Activated CD4-positive, alpha-beta memory T cell treated with anti-CD3 and anti-CD28 coated beads for 36 hours (primary cell): ENCODE measurements around the gene FBXL13. TPM values are rescaled to one million over a fixed set of nuclear protein-coding genes. Genes with fewer than 3 reads are reported as not detected.

Source experiments
- CTCF ChIA-PET: fragments of 350-600 bp; sonication (Branson Sonifier 250); formaldehyde crosslinking; loops from one replicate; lab custom pipeline; 2021; ENCODE audit warnings: antibody characterized with exemption, inconsistent platforms; lab: Charles Lee
- POLR2A ChIA-PET: fragments of 350-600 bp; sonication (Branson Sonifier 250); formaldehyde crosslinking; loops from one replicate; lab custom pipeline; 2021; ENCODE audit warnings: antibody characterized with exemption; lab: Charles Lee
- DNase-seq: peaks from one replicate; pipeline ENCODE4 v3.0.0-alpha.2; 2020
- H3K27ac Mint-ChIP-seq: one replicate; pipeline ENCODE4 v1.8.0; 2021; ENCODE audit warnings: mixed read lengths
- H3K27me3 Mint-ChIP-seq: one replicate; pipeline ENCODE4 v1.8.0; 2021; ENCODE audit warnings: mixed read lengths
- H3K36me3 Mint-ChIP-seq: one replicate; pipeline ENCODE4 v1.8.0; 2021; ENCODE audit warnings: mixed read lengths
- H3K4me1 Mint-ChIP-seq: one replicate; pipeline ENCODE4 v1.8.0; 2021; ENCODE audit warnings: low read depth, mixed read lengths
- H3K4me3 Mint-ChIP-seq: one replicate; pipeline ENCODE4 v1.8.0; 2021; ENCODE audit warnings: mild to moderate bottlenecking, mixed read lengths
- H3K9me3 Mint-ChIP-seq: one replicate; pipeline ENCODE4 v1.8.0; 2021; ENCODE audit warnings: mixed read lengths
- intact Hi-C: fragments of 100-400 bp; cut with micrococcal nuclease; formaldehyde crosslinking; loops from one replicate; pipeline ENCODE4 v1.15.1; 2023
- total RNA-seq, 2 experiments: library from RNA; stranded (reverse); gene quantifications; one replicate each; pipeline ENCODE4 v1.2.3, GENCODE V29; 2021

Gene FBXL13
- total RNA-seq, 2 experiments from 2014 or later: 0.45 to 0.63 TPM

DNA sequence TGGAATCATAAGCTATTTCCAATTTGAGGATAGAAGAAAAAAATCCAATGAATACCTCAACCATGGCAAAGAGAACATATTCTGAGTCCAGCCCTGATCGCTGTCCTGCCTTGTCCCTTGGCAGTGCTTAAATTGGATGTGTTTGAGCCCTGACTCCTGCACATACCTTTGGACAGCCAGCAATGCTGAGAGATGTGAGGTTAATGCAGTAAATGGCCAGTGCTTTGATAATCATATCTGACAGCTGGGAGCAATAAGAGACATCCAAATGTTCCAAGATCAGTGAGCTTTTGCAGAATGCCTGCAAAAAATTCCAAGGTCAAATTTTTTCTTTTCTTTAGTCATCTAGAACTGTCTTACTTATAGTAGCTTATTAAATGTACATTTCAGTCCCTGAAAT lies 241.9 kb downstream of the FBXL13 start:
- peaks cover 18% of the 10 kb centered on the region for H3K36me3 Mint-ChIP-seq
- ChIA-PET POLR2A (interaction anchor here (0.6 to 1.8 kb wide), 2 partner anchors 9 to 13 kb away, joined by 3 to 5 read pairs; no protein-coding TSS in a partner anchor), CTCF (interaction anchor here (1.0 kb wide), 1 partner anchor 33 kb away, joined by 3 read pairs; no protein-coding TSS in a partner anchor)
- no peak overlapping the region for H3K4me3 Mint-ChIP-seq
- H3K4me1 Mint-ChIP-seq: peaks cover 7% of the 10 kb centered on the region
- H3K9me3 Mint-ChIP-seq: no peaks in the 10 kb centered on the region
- intact Hi-C loops: no loop called here
- DNase-seq: no peak
- no peaks in the 10 kb centered on the region for H3K27me3 Mint-ChIP-seq
- no peak overlapping the region for H3K27ac Mint-ChIP-seq

- peaks cover 5% of the 10 kb centered on the region for H3K4me1 Mint-ChIP-seq
- no peak overlapping the region for H3K27ac Mint-ChIP-seq
- ChIA-PET POLR2A (interaction anchor here (0.5 kb wide), 1 partner anchor 1584 kb away, joined by 3 read pairs; no protein-coding TSS in a partner anchor), CTCF (no interaction called here)
- no peaks in the 10 kb centered on the region for H3K27me3 Mint-ChIP-seq
- peaks cover 19% of the 10 kb centered on the region for H3K36me3 Mint-ChIP-seq
- H3K4me3 Mint-ChIP-seq: no peak overlapping the region
- no peak for DNase-seq
- intact Hi-C loops: no loop called here
- H3K9me3 Mint-ChIP-seq: no peaks in the 10 kb centered on the region
Measured at GRCh38 chr7:102830197-102830596, 244.4 kb downstream of the FBXL13 start.

- no peak overlapping the region for H3K4me3 Mint-ChIP-seq
- intact Hi-C loops: no loop called here
- H3K27me3 Mint-ChIP-seq: no peaks in the 10 kb centered on the region
- peaks cover 16% of the 10 kb centered on the region for H3K36me3 Mint-ChIP-seq
- H3K4me1 Mint-ChIP-seq: no peaks in the 10 kb centered on the region
- no peak overlapping the region for H3K27ac Mint-ChIP-seq
- ChIA-PET POLR2A (no interaction called here), CTCF (no interaction called here)
- no peaks in the 10 kb centered on the region for H3K9me3 Mint-ChIP-seq
- no peak for DNase-seq
Measured at GRCh38 chr7:102829075-102829474, 245.5 kb downstream of the FBXL13 start.

DNA sequence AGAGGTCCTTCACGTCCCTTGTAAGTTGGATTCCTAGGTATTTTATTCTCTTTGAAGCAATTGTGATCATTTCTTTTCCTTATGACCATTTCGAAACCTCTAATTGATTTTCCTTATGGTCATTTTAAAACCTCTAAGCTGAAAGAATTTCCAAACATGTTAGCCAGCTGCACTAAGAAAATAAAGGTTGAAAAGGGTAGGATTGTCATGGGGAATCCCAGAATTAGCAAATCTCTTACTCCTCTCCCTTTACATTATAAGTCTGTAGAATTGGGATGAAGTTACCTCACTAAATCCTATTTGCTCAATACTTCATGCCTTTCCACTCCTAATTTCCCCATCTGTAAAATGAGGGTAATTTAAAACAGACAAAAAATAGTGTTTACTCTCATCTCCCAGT lies 246.3 kb downstream of the FBXL13 start:
- no peak overlapping the region for H3K4me3 Mint-ChIP-seq
- H3K4me1 Mint-ChIP-seq: no peaks in the 10 kb centered on the region
- H3K36me3 Mint-ChIP-seq: peaks cover 16% of the 10 kb centered on the region
- DNase-seq: no peak
- no peak overlapping the region for H3K27ac Mint-ChIP-seq
- H3K27me3 Mint-ChIP-seq: no peaks in the 10 kb centered on the region
- no peaks in the 10 kb centered on the region for H3K9me3 Mint-ChIP-seq
- ChIA-PET CTCF (no interaction called here), POLR2A (no interaction called here)
- intact Hi-C loops: no loop called here

GRCh38 chr7:102823390-102824119 lies 251.0 kb downstream of the FBXL13 start:
- Mint-ChIP-seq H3K27me3 (no peaks in the 10 kb centered on the region), H3K4me3 (no peak overlapping the region), H3K9me3 (no peaks in the 10 kb centered on the region), H3K27ac (no peak overlapping the region), H3K36me3 (peaks cover 13% of the 10 kb centered on the region), H3K4me1 (no peaks in the 10 kb centered on the region)
- DNase-seq: no peak
- CTCF ChIA-PET: no interaction called here
- intact Hi-C loops: no loop called here
- POLR2A ChIA-PET: interaction anchor here (0.7 kb wide), 1 partner anchor 9 kb away, joined by 3 read pairs; no protein-coding TSS in a partner anchor

DNA sequence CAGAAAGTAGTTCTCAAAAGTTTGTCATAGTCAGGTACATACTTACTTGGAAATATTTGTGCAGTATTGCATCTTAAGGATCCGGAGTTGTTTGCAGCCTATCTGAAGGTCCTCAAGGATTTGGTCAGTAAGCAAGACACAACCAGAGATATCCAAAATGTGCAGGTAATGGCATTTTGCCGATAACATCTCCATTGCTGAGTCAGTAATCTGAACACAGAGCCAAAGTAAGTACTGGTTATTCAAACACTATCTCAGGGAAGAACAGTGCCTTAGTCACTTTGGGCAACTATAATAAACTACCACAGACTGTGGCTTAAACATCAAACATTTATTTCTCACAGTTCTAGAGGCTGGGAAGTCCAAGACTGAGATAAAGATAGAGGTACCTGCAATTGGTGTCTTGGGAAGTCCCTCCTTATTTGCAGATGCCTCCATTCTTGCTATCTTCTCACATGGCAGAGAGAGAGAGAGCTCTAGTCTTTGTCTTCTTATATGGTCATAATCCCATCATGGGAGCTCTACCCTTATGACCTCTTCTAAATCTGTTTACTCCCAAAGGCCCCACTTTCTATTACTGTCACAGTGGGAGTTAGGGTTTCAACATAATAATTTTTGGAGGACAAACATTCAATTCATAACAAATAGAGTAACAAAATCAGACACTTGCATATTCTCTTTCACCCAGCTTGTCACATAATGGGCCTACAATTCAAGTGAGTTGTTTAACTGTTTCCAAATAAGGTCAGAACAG lies 252.4 kb downstream of the FBXL13 start:
- no peak for DNase-seq
- H3K9me3 Mint-ChIP-seq: no peaks in the 10 kb centered on the region
- H3K4me1 Mint-ChIP-seq: no peaks in the 10 kb centered on the region
- POLR2A ChIA-PET: no interaction called here
- peaks cover 4% of the 10 kb centered on the region for H3K36me3 Mint-ChIP-seq
- CTCF ChIA-PET: no interaction called here
- intact Hi-C loops: no loop called here
- H3K27me3 Mint-ChIP-seq: no peaks in the 10 kb centered on the region
- no peak overlapping the region for H3K4me3 Mint-ChIP-seq
- H3K27ac Mint-ChIP-seq: no peak overlapping the region

- ChIA-PET CTCF (no interaction called here), POLR2A (interaction anchor here (1.5 kb wide), 1 partner anchor 13 kb away, joined by 5 read pairs; no protein-coding TSS in a partner anchor)
- no peak for DNase-seq
- peaks cover 2% of the 10 kb centered on the region for H3K4me1 Mint-ChIP-seq
- intact Hi-C loops: loop anchor here (10.0 kb wide), 1 partner anchor 104 kb away; no protein-coding TSS in a partner anchor
- no peak overlapping the region for H3K4me3 Mint-ChIP-seq
- H3K27me3 Mint-ChIP-seq: no peaks in the 10 kb centered on the region
- no peaks in the 10 kb centered on the region for H3K9me3 Mint-ChIP-seq
- H3K27ac Mint-ChIP-seq: no peak overlapping the region
- H3K36me3 Mint-ChIP-seq: peaks cover 2% of the 10 kb centered on the region
Measured at GRCh38 chr7:102819151-102819550, 255.4 kb downstream of the FBXL13 start.

DNA sequence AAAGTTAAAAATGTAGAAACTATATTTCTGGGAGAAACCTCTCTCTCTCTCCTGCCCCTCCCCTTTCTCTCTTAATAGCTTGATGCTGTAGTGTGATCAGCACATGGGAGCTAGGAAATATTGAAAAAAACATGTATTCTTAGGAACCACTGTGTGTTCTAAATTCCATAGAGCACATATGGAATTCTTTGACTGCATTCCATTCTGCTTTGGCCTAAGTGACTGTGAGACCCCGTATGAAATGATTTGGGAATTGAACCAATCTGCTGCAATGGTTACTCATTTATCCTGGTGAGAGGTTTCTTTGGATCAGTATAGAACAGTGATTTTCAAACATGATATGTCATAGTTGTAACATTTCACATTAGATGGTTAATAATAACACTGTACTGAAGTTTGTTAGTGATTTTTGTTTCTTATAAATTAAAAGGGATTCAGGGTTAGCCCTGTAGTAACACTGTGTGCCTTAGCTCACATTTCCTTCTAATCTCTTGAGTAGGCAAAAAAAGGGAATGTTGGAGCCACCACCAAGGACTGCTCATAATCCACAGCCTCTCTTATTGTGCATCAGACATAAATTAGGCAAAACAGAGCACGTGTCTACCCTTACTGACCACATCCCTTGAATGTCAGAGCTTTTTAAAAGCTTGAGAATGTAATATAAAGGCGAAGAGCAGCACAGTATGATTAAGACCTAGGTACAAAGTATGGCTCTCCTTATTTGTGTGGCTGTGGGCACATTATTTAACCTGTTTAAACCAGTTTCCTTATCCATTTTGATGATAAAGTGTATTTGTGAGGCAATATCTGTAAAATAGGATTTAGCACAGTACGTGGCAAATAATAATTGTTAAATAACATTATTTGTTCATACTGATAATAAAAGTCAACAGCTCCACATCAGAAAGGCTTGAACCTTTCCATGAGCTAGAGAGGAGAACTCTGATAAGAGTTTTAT lies 256.7 kb downstream of the FBXL13 start:
- ChIA-PET CTCF (no interaction called here), POLR2A (interaction anchor here (0.6 kb wide), 1 partner anchor 14 kb away, joined by 3 read pairs; no protein-coding TSS in a partner anchor)
- H3K27me3 Mint-ChIP-seq: no peaks in the 10 kb centered on the region
- no peak overlapping the region for H3K27ac Mint-ChIP-seq
- H3K4me1 Mint-ChIP-seq: peaks cover 14% of the 10 kb centered on the region
- no peaks in the 10 kb centered on the region for H3K9me3 Mint-ChIP-seq
- no peak overlapping the region for H3K4me3 Mint-ChIP-seq
- DNase-seq: no peak
- peaks cover 6% of the 10 kb centered on the region for H3K36me3 Mint-ChIP-seq
- intact Hi-C loops: loop anchor here (10.0 kb wide), 1 partner anchor 103 kb away; no protein-coding TSS in a partner anchor

GRCh38 chr7:102814025-102814471 lies 260.5 kb downstream of the FBXL13 start:
- H3K27ac Mint-ChIP-seq: peak overlapping the region; percentile 61

GRCh38 chr7:102813191-102814024 lies 261.2 kb downstream of the FBXL13 start:
- POLR2A ChIA-PET: no interaction called here
- Mint-ChIP-seq H3K4me1 (peaks cover 14% of the 10 kb centered on the region), H3K36me3 (peaks cover 6% of the 10 kb centered on the region), H3K9me3 (no peaks in the 10 kb centered on the region), H3K27ac (peak overlapping the region; percentile 61), H3K27me3 (no peaks in the 10 kb centered on the region), H3K4me3 (no peak overlapping the region)
- intact Hi-C loops: loop anchor here (1.0 to 10.0 kb wide), 3 partner anchors 22 to 99 kb away; no protein-coding TSS in a partner anchor
- DNase-seq: no peak
- CTCF ChIA-PET: no interaction called here

More at GRCh38 chr7:102814025-102814471, 260.5 kb downstream of the FBXL13 start:
- ChIA-PET POLR2A (interaction anchor here (0.6 kb wide), 1 partner anchor 21 kb away, joined by 3 read pairs; no protein-coding TSS in a partner anchor), CTCF (no interaction called here)
- Mint-ChIP-seq H3K27me3 (no peaks in the 10 kb centered on the region), H3K9me3 (no peaks in the 10 kb centered on the region), H3K4me1 (peaks cover 14% of the 10 kb centered on the region), H3K36me3 (peaks cover 6% of the 10 kb centered on the region), H3K4me3 (no peak overlapping the region)
- intact Hi-C loops: loop anchor here (1.0 to 10.0 kb wide), 3 partner anchors 21 to 99 kb away; no protein-coding TSS in a partner anchor
- DNase-seq: no peak
